GM10266 (cell line): ENCODE measurements around the gene SIAE.

Source experiments
- DNase-seq: peaks from one replicate; pipeline ENCODE4 v3.0.0; 2012; ENCODE audit errors: extremely low spot score
- TF ChIP-seq, protein P1 (sequence below): IDR thresholded peaks from 2 replicates; pipeline ENCODE4 v1.5.1; 2012; ENCODE audit warnings: mild to moderate bottlenecking, low read depth; ENCODE audit not compliant: control insufficient read depth, insufficient read depth; ENCODE audit errors: missing control alignments

The SIAE gene

GRCh38 chr11:124667601-124668000 is 5.9 kb downstream of the SIAE start:
- DNase-seq, result no peak
- TF ChIP-seq, protein P1, sequence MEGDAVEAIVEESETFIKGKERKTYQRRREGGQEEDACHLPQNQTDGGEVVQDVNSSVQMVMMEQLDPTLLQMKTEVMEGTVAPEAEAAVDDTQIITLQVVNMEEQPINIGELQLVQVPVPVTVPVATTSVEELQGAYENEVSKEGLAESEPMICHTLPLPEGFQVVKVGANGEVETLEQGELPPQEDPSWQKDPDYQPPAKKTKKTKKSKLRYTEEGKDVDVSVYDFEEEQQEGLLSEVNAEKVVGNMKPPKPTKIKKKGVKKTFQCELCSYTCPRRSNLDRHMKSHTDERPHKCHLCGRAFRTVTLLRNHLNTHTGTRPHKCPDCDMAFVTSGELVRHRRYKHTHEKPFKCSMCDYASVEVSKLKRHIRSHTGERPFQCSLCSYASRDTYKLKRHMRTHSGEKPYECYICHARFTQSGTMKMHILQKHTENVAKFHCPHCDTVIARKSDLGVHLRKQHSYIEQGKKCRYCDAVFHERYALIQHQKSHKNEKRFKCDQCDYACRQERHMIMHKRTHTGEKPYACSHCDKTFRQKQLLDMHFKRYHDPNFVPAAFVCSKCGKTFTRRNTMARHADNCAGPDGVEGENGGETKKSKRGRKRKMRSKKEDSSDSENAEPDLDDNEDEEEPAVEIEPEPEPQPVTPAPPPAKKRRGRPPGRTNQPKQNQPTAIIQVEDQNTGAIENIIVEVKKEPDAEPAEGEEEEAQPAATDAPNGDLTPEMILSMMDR, result no peak

GRCh38 chr11:124663861-124664260 is 9.7 kb downstream of the SIAE start:
- DNase-seq, result no peak
- TF ChIP-seq, protein P1, result no peak

DNA sequence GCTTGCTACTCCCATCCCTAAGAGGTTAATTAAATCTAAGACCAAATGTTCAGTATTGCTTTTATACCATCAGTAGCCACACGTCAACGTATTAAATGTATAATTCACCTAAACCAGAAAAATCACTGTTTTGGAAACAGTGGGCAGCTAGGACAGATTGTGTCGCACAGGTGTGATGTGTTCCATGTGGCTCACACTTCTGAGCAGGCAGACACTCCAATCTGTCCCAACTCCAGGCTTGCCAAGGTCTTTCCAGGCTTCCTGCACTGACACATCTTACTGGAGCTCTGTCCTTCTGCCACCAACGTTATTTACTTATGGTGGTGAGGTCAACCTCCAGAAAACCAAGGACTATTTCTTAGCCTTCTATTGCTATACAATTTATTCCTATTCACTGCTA is 11.4 kb downstream of the SIAE start:
- TF ChIP-seq, protein P1, result no peak
- no peak for DNase-seq

DNA sequence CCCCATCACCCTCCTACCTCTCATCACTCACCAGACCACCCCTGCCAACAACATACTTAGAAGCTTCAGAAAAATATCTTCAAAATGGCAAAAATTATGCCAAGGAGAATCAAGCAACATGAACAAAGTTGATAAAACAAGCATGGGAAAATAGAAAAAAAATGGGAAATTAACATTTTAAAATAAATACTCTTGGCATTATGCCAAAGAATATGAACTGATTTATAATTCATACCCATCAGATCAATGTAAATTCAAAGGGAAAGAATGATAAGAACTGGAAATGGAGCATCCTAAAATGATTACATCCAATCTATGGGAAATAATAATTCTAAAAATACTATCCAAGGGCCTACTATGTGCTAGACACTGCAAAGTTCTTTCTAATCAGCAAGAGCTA is 12.0 kb downstream of the SIAE start:
- no peak for DNase-seq
- TF ChIP-seq, protein P1, result no peak

GRCh38 chr11:124658986-124659385 is 14.6 kb downstream of the SIAE start:
- TF ChIP-seq, protein P1, result no peak
- DNase-seq, result no peak

DNA sequence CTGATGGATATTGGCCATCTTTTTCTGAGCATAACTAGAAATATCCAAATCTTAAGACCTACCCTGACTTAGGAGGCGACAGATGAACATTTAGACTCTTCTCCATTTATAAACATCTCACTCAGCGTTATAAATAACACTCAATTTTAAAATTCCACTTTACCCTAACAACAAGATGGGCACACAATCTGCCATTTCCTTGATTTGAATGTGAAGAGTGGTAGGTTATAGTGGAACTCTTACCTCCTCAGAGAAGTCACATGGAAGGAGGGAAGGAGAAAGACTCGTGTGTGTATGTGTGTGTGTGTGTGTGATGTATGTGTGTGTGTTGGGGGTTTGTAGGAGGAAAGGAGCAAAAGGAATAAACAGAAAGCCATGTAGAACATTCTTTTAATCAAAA is 15.0 kb downstream of the SIAE start:
- TF ChIP-seq, protein P1, result no peak
- DNase-seq, result no peak

DNA sequence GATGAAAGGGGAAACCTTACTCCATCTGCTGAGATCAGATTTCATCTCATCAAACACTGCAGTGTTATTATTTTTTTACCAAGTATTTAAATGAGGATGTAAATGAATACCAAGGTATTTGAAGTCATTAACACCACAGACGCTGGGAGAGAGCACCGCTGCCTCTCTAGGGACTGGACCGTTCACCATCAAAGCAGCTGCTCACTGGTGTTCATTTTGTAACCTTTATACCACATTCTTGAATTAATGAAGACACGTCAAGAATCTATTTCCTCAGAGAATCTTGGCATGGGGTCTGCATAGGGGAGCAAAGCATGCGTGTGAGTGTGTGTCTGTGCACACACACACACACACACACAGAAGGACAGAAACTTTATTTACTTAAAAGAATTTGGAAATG is 15.6 kb downstream of the SIAE start:
- TF ChIP-seq, protein P1, result no peak
- no peak for DNase-seq
